Measurements from ENCODE around the gene PTF1A.
"Not testable (repeated sequence)": the region's sequence is repeated elsewhere in the genome, so short reads cannot be mapped to it uniquely, and the experiment has no call there.

Gene PTF1A

DNA sequence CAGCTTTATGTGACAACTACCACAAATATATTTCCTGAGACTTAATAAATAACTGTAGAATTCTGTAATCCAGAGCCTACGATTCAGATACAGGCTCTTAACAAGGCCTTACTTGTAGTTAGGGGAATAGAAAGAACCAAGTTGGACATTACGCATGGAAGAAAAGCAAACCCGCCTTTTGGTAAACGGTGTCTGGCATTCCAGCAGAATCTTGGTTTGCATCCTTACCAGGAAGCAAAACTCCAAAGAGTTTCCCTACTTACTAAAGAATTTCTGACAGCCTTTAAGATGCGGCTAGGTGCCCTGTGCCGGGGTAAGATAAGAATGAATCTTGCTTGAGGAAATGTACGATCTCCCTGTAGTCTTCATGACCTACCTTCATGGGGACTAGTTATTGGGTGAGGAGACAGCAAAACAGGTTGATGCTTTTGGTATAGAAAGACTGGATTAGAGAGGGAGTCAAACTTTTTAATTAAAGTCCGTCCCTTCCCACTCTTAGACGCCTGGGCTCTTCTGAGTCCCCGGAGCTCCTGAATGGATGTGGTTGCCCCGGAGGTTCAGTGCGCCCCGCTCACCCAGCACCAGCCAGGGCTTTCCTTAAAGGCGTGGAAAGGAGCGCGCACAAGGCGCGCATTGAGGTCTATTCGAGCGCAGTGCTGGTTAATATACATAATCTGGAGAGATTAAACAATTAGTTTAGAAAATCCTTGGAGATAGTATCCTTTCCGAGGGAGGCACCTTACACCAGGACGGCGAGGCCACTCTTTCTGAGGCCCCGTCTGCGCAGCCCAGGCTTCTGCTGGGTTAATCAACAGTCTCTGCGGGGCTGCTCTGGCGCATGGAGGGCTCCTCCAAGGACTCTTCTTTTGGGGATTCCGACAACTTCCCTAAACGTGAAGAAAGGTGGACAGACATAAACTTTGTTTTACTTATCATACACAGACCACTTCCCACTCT is 11.5 kb downstream of the PTF1A start:
- no peak for DNase-seq (ENCODE audit: low read depth, low spot score)

DNA sequence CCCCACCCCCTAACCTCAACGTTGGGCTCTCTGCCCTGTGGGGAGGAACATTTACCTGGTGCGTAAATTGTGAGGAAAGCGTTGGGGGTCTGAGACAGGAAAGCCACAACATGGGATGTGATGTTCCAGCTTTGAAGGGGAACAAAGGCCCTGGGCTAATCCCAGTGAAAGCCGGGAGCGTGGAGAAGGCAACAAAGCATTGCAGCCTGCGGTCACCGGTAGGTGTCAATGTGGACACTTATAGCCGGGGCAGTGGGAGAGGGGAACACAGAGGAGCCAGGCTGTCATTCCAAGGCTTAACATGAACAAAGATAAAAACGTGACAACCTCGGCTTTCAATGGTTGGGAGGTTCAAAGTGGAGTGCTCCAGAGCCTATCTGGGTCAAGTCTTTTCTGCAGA is 12.7 kb downstream of the PTF1A start:
- DNase-seq (ENCODE audit: low read depth, low spot score): no peak

DNA sequence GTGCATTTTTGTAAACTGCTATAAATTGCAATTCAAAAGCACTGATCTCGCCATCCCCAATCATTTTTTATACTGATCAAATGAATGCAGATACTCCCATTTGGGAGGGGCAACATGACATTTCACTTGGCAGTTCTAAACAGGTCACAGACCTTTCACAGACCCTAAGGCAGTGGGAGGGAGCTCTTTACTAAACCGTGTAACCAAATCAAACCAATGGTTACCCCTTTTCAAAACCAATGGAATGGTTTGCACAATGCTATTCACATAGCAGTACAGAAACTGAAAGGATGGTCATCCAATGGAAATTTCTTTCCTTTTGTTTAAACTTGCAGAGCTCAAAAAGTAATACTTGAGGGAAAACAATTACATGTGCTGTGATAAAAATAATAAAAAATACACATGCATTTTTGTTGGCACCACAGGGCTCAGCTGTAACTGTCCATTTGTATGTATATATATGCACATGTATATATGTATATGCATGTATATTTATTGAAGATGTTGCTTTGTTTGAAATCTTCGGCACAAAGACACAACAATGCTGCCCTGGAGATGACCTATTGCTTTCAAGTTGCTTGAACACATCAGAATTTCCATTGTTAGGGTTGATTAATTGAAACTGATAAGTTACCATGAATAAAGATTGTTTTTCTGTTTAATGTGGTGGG is 14.0 kb downstream of the PTF1A start:
- DNase-seq (ENCODE audit: low read depth, low spot score): no peak

DNA sequence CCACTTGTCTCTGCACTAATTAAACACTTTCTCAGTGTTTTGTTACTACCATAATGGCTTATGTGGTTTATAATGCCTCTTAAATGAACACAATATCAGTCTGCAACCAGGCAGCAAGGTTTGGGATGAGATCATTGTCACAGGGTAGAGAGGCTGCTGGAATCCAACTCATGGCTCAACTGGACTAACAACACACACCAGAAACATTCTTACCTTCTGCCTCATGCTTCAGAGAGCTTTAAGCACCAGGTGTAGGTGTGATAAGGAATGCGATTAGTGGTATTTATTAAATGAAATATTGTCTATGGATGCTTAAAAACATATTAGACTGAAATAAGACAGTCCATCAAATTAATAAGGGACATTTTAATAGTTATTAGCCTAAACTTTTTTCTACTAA is 25.4 kb downstream of the PTF1A start:
- no peak for DNase-seq (ENCODE audit: low read depth, low spot score)

DNA sequence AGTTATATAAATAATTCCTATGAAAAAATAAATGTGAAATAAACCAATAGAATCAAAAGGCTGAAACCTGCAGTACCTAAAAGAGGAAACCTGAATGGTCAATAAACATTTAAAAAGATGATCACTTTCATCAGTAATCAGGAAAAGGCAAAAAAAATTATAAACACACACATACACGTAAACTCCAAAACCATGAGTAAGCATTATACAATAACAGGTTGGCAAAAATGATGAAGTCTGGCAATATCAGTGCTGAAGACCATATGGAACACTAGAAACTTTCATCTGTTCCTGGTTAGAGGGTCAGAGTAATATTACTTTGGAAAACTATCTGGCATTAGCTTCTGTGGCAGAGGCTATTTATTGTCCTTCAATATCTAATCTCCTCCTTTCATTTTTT is 38.5 kb downstream of the PTF1A start:
- DNase-seq (ENCODE audit: low read depth, low spot score): no peak

- DNase-seq (ENCODE audit: low read depth, low spot score): no peak
Observed at GRCh38 chr10:23238015-23238414, 45.9 kb downstream of the PTF1A start.

DNA sequence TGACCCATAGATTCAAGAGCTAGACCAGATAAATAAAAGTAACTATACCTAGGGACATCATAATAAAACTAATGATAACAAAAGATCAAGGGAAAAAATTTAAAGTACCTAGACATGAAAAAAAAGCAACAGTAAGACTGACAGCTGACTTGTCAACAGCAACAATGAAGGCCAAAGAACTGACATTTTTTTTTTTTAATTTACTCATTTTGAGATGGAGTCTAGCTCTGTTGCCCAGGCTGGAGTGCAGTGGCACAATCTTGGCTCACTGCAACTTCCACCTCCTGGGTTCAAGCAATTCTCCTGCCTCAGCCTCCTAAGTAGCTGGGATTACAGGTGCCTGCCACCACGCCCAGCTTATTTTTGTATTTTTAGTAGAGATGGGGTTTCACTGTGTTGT is 49.7 kb downstream of the PTF1A start:
- not testable (repeated sequence) for DNase-seq (ENCODE audit: low read depth, low spot score)
